Sigmoid colon (tissue), 7 donors: ENCODE results near the gene TBXAS1. TPM values are rescaled to one million over a fixed set of nuclear protein-coding genes. Genes with fewer than 3 reads are reported as not detected.

Experiments
- DNase-seq: peaks from one replicate; pipeline ENCODE4 v3.0.0-alpha.2; 2019
- H3K27ac ChIP-seq, 4 donors: fragments of 200-600 bp; sonication (generic); one replicate each; pipeline ENCODE4 v1.5.1; 2016 to 2019; ENCODE audit warnings: mild to moderate bottlenecking in 1 of 4
- H3K27me3 ChIP-seq, 3 donors: fragments of 200-600 bp; sonication (generic); one replicate each; pipeline ENCODE4 v1.5.1; 2019; ENCODE audit warnings: mild to moderate bottlenecking in 1 of 3
- H3K36me3 ChIP-seq, 4 donors: fragments of 200-600 bp; sonication (generic); one replicate each; pipeline ENCODE4 v1.5.1; 2016 to 2019
- H3K4me1 ChIP-seq, 4 donors: fragments of 200-600 bp; sonication (generic); one replicate each; pipeline ENCODE4 v1.5.1; 2017 to 2019
- H3K4me3 ChIP-seq, 4 donors: fragments of 200-600 bp; sonication (generic); one replicate each; pipeline ENCODE4 v1.5.1; 2017 to 2019; ENCODE audit warnings: mild to moderate bottlenecking in 2 of 4, moderate library complexity in 1 of 4
- H3K9me3 ChIP-seq, 4 donors: fragments of 200-600 bp in 3 of 4; sonication (generic) in 3 of 4; one replicate each; pipeline versions ENCODE4 v1.5.1 to v1.6.1; 2013 to 2019
- CTCF ChIP-seq, 4 experiments: fragments of 450-650 bp in 3 of 4; fragments of 200-600 bp in 1 of 4; IDR thresholded peaks; one replicate each; pipeline ENCODE4 v1.5.1; 2016 to 2019; ENCODE audit warnings: antibody characterized with exemption in 4 of 4, mild to moderate bottlenecking in 3 of 4, moderate library complexity in 2 of 4
- EP300 ChIP-seq, 4 donors: sonication (generic); formaldehyde crosslinking; IDR thresholded peaks; one replicate each; pipeline ENCODE4 v1.6.1; 2017; ENCODE audit warnings: antibody characterized with exemption in 4 of 4
- POLR2A ChIP-seq, 2 donors: fragments of 450-650 bp; IDR thresholded peaks; one replicate each; pipeline ENCODE4 v1.6.1; 2016; ENCODE audit warnings: antibody characterized with exemption in 2 of 2, mild to moderate bottlenecking in 2 of 2, moderate library complexity in 2 of 2
- POLR2AphosphoS5 ChIP-seq, 4 donors: sonication (generic); formaldehyde crosslinking; IDR thresholded peaks; one replicate each; pipeline ENCODE4 v1.6.1; 2017; ENCODE audit warnings: antibody characterized with exemption in 4 of 4
- WGBS, 2 donors: extraction: QIAGEN DNeasy Blood & Tissue Kit; methylation state at CpG; one replicate each; pipeline ENCODE4 v1.1.7; 2013; 5-methylcytosine and 5-hydroxymethylcytosine counted together
- intact Hi-C: fragments of 100-400 bp; cut with DNase I; formaldehyde crosslinking; loops from one replicate; pipeline ENCODE4 v1.15.1; 2023
- polyA plus RNA-seq, 3 donors: library from polyadenylated mRNA; stranded (reverse); fragments of 200-250 nt; gene quantifications; one replicate each; pipeline ENCODE4 v1.2.3, GENCODE V29; 2013
- total RNA-seq, 4 donors: library from RNA; depleted of rRNA; stranded (reverse); fragments of >200 nt; gene quantifications; one replicate each; pipeline ENCODE4 v1.1.0, GENCODE V29; 2016
- donor health status: healthy with polysubstance abuse.
- donor health status: Bipolar disorder and iron deficiency.
- donor health status: healthy.

Gene TBXAS1
- total and polyA plus RNA-seq, 7 donors = 6.0 to 28.2 (median 19.3) TPM

DNA sequence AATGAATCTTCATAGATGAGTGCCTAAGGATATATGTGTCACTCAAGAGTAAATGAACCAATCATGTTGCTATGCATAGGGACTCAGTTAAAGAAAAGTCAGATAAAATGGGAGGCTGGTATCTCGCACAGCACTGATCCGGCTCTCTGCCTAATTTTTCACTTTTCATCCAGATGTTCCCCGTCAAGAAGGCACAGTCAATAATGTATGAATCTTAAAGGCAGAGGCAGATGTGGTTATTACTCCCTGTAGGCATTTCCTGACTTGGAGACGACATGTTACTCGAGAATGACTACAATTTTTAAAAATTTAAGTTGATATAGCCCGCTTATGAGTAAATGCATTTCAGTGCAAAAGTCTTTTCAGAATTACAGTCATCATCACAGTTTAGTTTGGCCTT is 113.6 kb downstream of the TBXAS1 start:
- TF ChIP-seq EP300 (IDR thresholded peaks at IDR 0.05) = no peak
- no peak for TF ChIP-seq POLR2A (IDR thresholded peaks at IDR 0.05)
- TF ChIP-seq POLR2AphosphoS5 (IDR thresholded peaks at IDR 0.05) = no peak
- TF ChIP-seq CTCF (IDR thresholded peaks at IDR 0.05) = no peak
- Histone ChIP-seq H3K36me3 (no peaks in the 10 kb centered on the region), H3K27ac (no peak overlapping the region), H3K27me3 (peaks cover 0 to 3% (median 0%) of the 10 kb centered on the region in 3 donors), H3K4me3 (no peak overlapping the region), H3K4me1 (no peaks in the 10 kb centered on the region), H3K9me3 (peaks cover 0 to 9% (median 3%) of the 10 kb centered on the region in 4 donors)
- WGBS, 2 donors = 83 to 94% methylated on average over 6 of the region's 6 CpGs
- intact Hi-C loops = no loop called here
- DNase-seq = no peak

DNA sequence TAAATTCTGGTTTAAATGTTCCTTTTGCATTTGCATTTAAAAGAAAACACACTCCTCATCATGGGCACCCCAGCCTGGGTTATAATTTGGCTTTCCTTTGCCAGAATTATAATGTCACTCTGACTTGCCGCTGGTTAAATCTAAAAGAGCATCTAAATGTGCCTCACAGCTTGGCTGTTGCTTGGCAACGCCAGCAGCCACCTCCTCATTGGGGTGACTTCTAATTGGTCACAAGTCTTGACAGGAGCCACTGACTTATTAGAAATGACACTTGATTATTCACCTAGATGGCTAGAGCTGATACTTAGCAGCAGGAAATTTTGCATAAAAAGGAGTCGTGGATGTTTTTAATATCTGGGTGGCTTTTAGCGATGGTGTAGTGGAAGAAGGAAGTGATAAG is 114.3 kb downstream of the TBXAS1 start:
- no peak for DNase-seq
- 87 to 93% methylated on average over 4 of the region's 4 CpGs for WGBS, 2 donors
- TF ChIP-seq CTCF (IDR thresholded peaks at IDR 0.05) (no peak), POLR2AphosphoS5 (IDR thresholded peaks at IDR 0.05) (no peak), POLR2A (IDR thresholded peaks at IDR 0.05) (no peak), EP300 (IDR thresholded peaks at IDR 0.05) (no peak)
- peaks cover 0 to 3% (median 0%) of the 10 kb centered on the region in 3 donors for H3K27me3 ChIP-seq
- no peaks in the 10 kb centered on the region for H3K36me3 ChIP-seq
- no peaks in the 10 kb centered on the region for H3K4me1 ChIP-seq
- H3K27ac ChIP-seq = no peak overlapping the region
- intact Hi-C loops = no loop called here
- no peak overlapping the region for H3K4me3 ChIP-seq
- H3K9me3 ChIP-seq = peaks cover 3 to 9% (median 6%) of the 10 kb centered on the region in 4 donors

DNA sequence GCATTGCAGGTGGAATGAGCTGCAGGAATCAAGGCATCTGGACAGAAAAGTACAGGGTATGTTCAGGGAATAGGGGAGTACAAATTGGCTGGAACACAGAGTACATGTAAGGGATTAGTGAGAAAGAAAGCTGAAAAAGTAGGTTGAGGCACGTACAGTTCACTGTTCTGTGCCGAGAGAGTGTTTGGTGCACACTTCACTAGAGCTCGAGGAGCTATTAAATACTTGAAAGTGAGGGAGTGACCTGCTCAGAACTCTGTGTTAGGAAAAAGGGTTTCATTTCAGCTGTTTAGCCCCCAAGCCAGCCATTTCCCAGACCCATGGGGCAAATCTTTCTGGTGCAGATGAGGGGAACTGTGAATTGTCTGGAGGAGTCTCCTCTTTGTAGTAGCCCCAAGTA is 115.2 kb downstream of the TBXAS1 start:
- 90 to 94% methylated on average over 3 of the region's 3 CpGs for WGBS, 2 donors
- no peak for DNase-seq
- Histone ChIP-seq H3K4me3 (no peak overlapping the region), H3K27me3 (peaks cover 0 to 3% (median 0%) of the 10 kb centered on the region in 3 donors), H3K9me3 (peaks cover 3 to 9% (median 6%) of the 10 kb centered on the region in 4 donors), H3K27ac (no peak overlapping the region), H3K36me3 (no peaks in the 10 kb centered on the region), H3K4me1 (no peaks in the 10 kb centered on the region)
- intact Hi-C loops = no loop called here
- TF ChIP-seq POLR2A (IDR thresholded peaks at IDR 0.05) = no peak
- TF ChIP-seq EP300 (IDR thresholded peaks at IDR 0.05) = no peak
- TF ChIP-seq CTCF (IDR thresholded peaks at IDR 0.05) = no peak
- TF ChIP-seq POLR2AphosphoS5 (IDR thresholded peaks at IDR 0.05) = no peak

DNA sequence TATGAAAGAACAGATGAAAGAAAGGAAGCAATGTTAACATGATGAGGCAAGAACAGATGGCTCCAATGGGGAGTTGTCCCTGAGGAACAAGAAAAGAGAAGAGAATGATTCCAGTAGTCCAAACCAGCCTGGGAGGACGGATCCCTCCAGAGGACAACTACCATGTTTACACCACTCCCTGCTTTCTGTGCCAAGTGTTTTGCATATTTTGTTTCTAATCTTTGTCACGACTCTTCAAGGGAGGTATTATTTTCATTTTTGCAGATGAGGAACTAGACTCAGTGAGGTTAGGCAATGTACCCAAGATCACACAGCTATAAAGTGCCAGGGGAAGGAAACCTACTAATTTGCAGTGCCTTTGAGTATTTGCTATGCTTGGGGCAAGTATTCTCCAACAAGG is 117.5 kb downstream of the TBXAS1 start:
- Histone ChIP-seq H3K9me3 (peaks cover 3 to 9% (median 6%) of the 10 kb centered on the region in 4 donors), H3K4me1 (no peaks in the 10 kb centered on the region), H3K4me3 (no peak overlapping the region), H3K36me3 (no peaks in the 10 kb centered on the region), H3K27me3 (peaks cover 0 to 3% (median 0%) of the 10 kb centered on the region in 3 donors), H3K27ac (no peak overlapping the region)
- no peak for TF ChIP-seq EP300 (IDR thresholded peaks at IDR 0.05)
- no peak for TF ChIP-seq CTCF (IDR thresholded peaks at IDR 0.05)
- TF ChIP-seq POLR2A (IDR thresholded peaks at IDR 0.05) = no peak
- no peak for TF ChIP-seq POLR2AphosphoS5 (IDR thresholded peaks at IDR 0.05)
- DNase-seq = no peak
- intact Hi-C loops = no loop called here
- WGBS, 2 donors = 38 to 42% methylated on average over 2 of the region's 2 CpGs

DNA sequence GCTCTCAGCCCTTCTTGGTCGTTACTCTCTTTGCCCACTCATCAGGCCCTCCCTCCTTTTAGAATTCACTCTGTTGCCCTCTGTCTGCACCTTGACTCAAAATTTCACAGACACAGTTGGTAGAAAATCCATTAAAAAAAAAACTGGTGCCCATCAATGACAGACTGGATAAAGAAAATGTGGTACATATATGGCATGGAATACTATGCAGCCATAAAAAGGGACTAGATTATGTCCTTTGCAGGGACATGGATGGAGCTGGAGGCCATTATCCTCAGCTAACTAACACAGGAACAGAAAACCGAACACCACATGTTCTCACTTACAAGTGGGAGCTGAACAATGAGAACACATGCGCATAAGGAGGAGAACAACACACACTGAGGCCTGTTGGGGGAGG is 118.0 kb downstream of the TBXAS1 start:
- H3K9me3 ChIP-seq = peaks cover 3 to 9% (median 6%) of the 10 kb centered on the region in 4 donors
- 92 to 94% methylated on average over 3 of the region's 3 CpGs for WGBS, 2 donors
- TF ChIP-seq POLR2A (IDR thresholded peaks at IDR 0.05) = no peak
- no peak for TF ChIP-seq EP300 (IDR thresholded peaks at IDR 0.05)
- no peak for TF ChIP-seq CTCF (IDR thresholded peaks at IDR 0.05)
- TF ChIP-seq POLR2AphosphoS5 (IDR thresholded peaks at IDR 0.05) = no peak
- no peak for DNase-seq
- intact Hi-C loops = no loop called here
- no peak overlapping the region for H3K4me3 ChIP-seq
- H3K4me1 ChIP-seq = no peaks in the 10 kb centered on the region
- H3K27ac ChIP-seq = no peak overlapping the region
- no peaks in the 10 kb centered on the region for H3K36me3 ChIP-seq
- H3K27me3 ChIP-seq = peaks cover 0 to 3% (median 0%) of the 10 kb centered on the region in 3 donors
